Glutamatergic neuron (in vitro differentiated cells): ENCODE data around the gene LHFPL6. TPM values are rescaled to one million over a fixed set of nuclear protein-coding genes. Genes with fewer than 3 reads are reported as not detected.

ENCODE experiments used
- DNase-seq: peaks from one replicate; pipeline ENCODE4 v3.0.0; 2022
- H3K27ac Mint-ChIP-seq: one replicate; pipeline ENCODE4 v1.8.0; 2020; ENCODE audit warnings: mild to moderate bottlenecking, mixed read lengths, inconsistent platforms; ENCODE audit not compliant: unreplicated experiment
- H3K27me3 Mint-ChIP-seq: one replicate; pipeline ENCODE4 v1.8.0; 2020; ENCODE audit warnings: mild to moderate bottlenecking, moderate library complexity, mixed read lengths, inconsistent platforms; ENCODE audit not compliant: unreplicated experiment
- H3K36me3 Mint-ChIP-seq: one replicate; pipeline ENCODE4 v1.8.0; 2020; ENCODE audit warnings: mild to moderate bottlenecking, mixed read lengths, inconsistent platforms; ENCODE audit not compliant: unreplicated experiment
- H3K4me1 Mint-ChIP-seq: one replicate; pipeline ENCODE4 v1.8.0; 2020; ENCODE audit warnings: mild to moderate bottlenecking, low read depth, mixed read lengths, inconsistent platforms; ENCODE audit not compliant: unreplicated experiment
- H3K4me3 Mint-ChIP-seq: one replicate; pipeline ENCODE4 v1.8.0; 2020; ENCODE audit warnings: mild to moderate bottlenecking, mixed read lengths, inconsistent platforms; ENCODE audit not compliant: unreplicated experiment
- H3K9me3 Mint-ChIP-seq: one replicate; pipeline ENCODE4 v1.8.0; 2020; ENCODE audit warnings: mild to moderate bottlenecking, moderate library complexity, mixed read lengths, inconsistent platforms; ENCODE audit not compliant: unreplicated experiment
- long read RNA-seq: library from polyadenylated mRNA; unstranded; transcript quantifications from one replicate; pipeline ENCODE4 v2.0.0, GENCODE V29; 2020; ENCODE audit not compliant: unreplicated experiment
- total RNA-seq: library from RNA; stranded (reverse); fragmentation: NEBNext Ultra II Directional; extraction: Animal tissue kit (Norgen Biotek cat#: 25700); gene quantifications from one replicate; pipeline ENCODE4 v1.2.1, GENCODE V29; 2021; ENCODE audit not compliant: unreplicated experiment
- TF ChIP-seq, protein P1 (sequence below): fragments of 200-600 bp; sonication (generic); IDR thresholded peaks from one replicate; pipeline ENCODE4 v1.5.0; 2021; ENCODE audit not compliant: partially characterized antibody, unreplicated experiment

LHFPL6 gene
- total RNA-seq, result 1.7 TPM
- long read RNA-seq, partial matches to known transcripts, result 1 of 1 reads
- long read RNA-seq, other reads (novel, unspliced or antisense), result 0 of 1 reads

DNA sequence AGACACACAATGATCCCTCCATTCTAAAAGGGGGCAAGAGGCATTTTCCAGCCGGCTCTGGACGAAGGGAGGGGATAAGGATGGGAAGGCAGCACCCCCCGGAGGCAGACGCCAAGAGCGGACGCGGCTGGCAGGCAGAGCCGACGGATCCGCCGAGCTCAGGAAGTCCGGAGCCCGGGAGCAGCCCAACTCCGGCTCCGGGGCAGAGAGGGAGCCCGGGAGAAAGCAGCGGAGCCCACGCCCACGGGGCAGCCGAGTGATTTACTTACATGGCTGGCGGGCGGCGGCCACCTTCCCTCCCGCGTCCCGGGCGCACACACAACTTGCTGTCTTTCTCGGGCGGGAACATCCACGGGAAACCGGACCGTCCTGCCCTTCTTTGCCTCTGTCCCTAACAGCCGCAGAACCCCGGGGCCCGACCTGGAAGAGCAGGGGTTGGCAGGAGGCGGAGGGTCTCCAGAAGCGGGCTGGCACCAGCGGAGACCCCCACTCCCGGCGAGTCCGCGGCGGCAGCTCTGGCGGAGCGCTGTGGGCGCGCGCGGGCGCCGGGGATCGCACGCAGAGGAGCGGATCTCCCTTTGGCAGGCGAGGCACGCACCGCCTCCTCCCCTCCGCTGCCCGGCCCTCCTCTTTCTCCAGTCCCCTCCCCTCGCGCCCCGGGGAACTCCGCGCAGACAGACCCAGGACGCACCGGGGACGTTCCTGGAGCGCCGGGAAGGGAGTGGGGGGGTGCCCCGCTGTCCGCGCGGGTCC lies at the start of gene LHFPL6:
Gene LHFPL6, minus strand, starts transcription at position 580 of the 753 bp plus-strand sequence.
- Mint-ChIP-seq H3K4me3 (peak within 1 kb of the TSS; percentile 89), H3K27ac (peak within 1 kb of the TSS; percentile 15), H3K9me3 (no peaks in the 10 kb centered on the region), H3K27me3 (peaks cover 5% of the 10 kb centered on the region), H3K4me1 (peaks cover 5% of the 10 kb centered on the region), H3K36me3 (no peaks in the 10 kb centered on the region)
- DNase-seq, result peak; percentile 81
- TF ChIP-seq, protein P1, sequence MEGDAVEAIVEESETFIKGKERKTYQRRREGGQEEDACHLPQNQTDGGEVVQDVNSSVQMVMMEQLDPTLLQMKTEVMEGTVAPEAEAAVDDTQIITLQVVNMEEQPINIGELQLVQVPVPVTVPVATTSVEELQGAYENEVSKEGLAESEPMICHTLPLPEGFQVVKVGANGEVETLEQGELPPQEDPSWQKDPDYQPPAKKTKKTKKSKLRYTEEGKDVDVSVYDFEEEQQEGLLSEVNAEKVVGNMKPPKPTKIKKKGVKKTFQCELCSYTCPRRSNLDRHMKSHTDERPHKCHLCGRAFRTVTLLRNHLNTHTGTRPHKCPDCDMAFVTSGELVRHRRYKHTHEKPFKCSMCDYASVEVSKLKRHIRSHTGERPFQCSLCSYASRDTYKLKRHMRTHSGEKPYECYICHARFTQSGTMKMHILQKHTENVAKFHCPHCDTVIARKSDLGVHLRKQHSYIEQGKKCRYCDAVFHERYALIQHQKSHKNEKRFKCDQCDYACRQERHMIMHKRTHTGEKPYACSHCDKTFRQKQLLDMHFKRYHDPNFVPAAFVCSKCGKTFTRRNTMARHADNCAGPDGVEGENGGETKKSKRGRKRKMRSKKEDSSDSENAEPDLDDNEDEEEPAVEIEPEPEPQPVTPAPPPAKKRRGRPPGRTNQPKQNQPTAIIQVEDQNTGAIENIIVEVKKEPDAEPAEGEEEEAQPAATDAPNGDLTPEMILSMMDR, result no peak

DNA sequence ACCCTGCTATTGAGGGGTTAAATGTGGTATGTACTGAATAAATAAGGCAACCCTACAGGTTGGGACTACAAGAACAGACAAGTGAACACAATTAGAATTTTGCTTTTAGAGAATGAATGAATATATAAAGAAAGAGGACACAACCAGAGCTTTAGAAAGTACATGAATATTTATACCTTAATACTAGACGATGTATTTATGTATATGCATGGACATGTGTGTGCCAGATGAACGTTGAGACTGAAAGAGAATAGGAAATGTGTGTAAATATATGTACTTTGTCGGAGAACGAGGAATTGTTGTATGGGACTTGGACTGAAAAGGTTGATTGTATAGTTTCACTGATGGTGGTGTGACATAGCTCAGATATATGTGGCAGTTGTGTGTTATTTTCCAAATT lies 43.1 kb upstream of the LHFPL6 start:
- TF ChIP-seq, protein P1, result no peak
- H3K4me1 Mint-ChIP-seq, result peaks cover 2% of the 10 kb centered on the region
- H3K36me3 Mint-ChIP-seq, result no peaks in the 10 kb centered on the region
- no peaks in the 10 kb centered on the region for H3K9me3 Mint-ChIP-seq
- no peak overlapping the region for H3K27ac Mint-ChIP-seq
- H3K4me3 Mint-ChIP-seq, result no peak overlapping the region
- no peak for DNase-seq
- H3K27me3 Mint-ChIP-seq, result no peaks in the 10 kb centered on the region

DNA sequence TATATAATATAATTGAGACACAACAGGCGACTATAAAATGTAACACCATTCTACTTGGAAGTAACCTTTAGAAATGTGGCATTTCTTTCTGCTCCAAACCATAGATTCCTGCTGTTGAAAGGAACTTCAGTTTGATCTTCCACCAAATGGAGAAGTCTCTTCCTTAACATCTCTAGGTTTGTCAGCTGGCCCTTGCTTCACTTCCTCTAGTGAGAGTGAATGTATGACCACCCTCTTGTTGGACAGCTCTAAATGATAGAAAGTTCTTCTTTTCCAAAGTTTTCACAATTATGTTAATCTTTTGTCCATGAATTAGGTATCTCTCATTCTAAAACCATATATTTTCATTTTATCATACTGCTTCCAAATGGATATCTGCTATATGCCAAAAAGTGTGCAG lies 38.7 kb upstream of the LHFPL6 start:
- TF ChIP-seq, protein P1, result no peak
- Mint-ChIP-seq H3K27ac (no peak overlapping the region), H3K4me1 (peaks cover 2% of the 10 kb centered on the region), H3K4me3 (no peak overlapping the region), H3K9me3 (no peaks in the 10 kb centered on the region), H3K27me3 (no peaks in the 10 kb centered on the region), H3K36me3 (no peaks in the 10 kb centered on the region)
- no peak for DNase-seq

DNA sequence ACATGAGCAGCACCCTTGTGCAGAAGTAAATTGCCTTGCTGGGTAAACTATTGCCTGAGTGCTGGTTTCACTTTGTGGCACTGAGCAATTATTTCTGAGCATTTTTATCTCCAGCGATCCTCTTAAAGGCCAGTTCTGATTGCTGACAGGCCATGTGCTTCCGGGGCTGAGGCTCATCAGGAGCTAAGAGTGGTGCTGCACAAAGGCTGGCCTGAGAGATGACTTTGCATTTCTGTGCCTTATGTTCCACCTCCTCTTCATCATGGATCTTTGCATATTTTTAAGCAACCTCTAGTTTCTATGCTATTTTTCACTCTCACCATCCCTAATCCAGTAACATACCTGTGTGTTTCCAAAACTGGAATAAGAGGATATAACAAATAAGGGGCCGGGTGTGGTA lies 34.9 kb upstream of the LHFPL6 start:
- Mint-ChIP-seq H3K27me3 (peaks cover 3% of the 10 kb centered on the region), H3K4me1 (no peaks in the 10 kb centered on the region), H3K27ac (no peak overlapping the region), H3K36me3 (no peaks in the 10 kb centered on the region), H3K9me3 (no peaks in the 10 kb centered on the region), H3K4me3 (no peak overlapping the region)
- TF ChIP-seq, protein P1, result no peak
- DNase-seq, result no peak

DNA sequence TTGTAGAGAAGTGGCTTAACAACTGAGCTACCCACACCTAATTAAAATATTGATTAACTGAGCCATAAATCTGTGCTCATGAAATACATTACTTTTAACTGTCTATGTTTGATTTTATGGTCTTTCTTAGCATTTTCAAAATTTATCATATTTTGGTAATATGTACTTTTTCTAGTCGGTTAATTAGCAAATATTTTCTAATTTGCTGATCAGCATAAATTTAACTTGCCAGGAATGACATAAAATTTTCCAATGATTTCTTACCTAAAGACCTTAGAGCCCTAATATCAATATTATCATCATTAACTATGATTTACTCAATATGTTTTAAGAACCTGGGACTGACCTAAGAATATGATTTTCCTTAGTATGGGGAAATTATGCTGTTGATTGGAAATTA lies 32.6 kb upstream of the LHFPL6 start:
- no peaks in the 10 kb centered on the region for H3K4me1 Mint-ChIP-seq
- peaks cover 3% of the 10 kb centered on the region for H3K27me3 Mint-ChIP-seq
- no peak for DNase-seq
- H3K27ac Mint-ChIP-seq, result no peak overlapping the region
- no peak overlapping the region for H3K4me3 Mint-ChIP-seq
- TF ChIP-seq, protein P1, result no peak
- no peaks in the 10 kb centered on the region for H3K36me3 Mint-ChIP-seq
- no peaks in the 10 kb centered on the region for H3K9me3 Mint-ChIP-seq
